Measurements from ENCODE around the gene SENP8.
"Not testable (repeated sequence)": the region's sequence is repeated elsewhere in the genome, so short reads cannot be mapped to it uniquely, and the experiment has no call there.

SENP8 gene

DNA sequence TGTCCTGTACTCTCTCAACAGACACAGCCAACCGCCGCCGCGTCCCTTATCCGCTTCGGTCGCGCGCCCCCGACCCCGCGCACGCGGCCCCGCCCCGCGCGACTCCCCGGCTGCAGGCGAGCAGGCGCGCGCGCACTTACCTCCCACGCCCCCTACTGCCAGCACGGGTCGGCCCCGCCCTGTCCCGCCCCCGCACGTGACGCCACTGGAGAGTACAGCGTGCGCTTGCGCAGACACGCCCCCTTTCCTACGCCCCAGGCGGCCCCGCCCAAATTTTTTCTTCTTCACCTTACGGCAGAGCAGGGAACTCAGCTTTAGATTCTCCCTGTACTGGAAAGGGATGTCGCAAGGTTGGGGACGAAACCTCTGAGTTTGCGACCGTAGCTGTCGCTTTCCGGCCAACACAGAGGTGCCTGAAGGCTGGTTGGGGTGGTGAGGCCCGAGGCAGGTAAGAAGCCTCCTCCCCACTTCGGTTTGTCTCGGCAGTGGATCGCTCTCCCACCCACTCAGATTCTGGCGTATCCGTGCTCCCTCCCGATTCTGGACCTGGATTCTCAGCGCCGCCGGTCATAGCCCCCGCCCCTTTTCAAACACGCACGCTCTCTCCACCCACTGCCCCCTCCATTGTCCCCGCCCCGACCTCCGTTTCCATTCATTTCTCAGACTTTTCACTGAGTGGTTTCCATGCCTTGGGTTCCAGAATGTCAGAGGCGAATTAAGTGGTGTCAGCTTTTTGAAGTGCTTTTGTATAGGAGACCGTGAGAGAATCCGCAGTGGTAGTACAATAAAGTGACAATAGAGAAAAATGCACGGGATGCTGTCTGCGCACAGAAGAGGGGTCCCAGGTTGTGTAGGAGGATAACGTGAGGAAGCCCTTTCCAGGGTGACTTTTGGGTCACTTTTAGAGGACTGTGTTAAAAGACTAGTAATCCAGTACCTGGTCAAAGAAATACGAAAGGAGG lies at the start of gene SENP8, which contains the start of gene MYO9A:
Gene SENP8 (plus strand): TSS at position 387 of the 962 bp plus-strand sequence. CDS start 21,221 bp downstream, outside the sequence.
Gene MYO9A (minus strand): TSS at position 134 of the 962 bp plus-strand sequence. CDS start 71,587 bp downstream, outside the sequence.
- DNase-seq (ENCODE audit: low read depth in 2 of 2), result peak; percentile 98 to 99

DNA sequence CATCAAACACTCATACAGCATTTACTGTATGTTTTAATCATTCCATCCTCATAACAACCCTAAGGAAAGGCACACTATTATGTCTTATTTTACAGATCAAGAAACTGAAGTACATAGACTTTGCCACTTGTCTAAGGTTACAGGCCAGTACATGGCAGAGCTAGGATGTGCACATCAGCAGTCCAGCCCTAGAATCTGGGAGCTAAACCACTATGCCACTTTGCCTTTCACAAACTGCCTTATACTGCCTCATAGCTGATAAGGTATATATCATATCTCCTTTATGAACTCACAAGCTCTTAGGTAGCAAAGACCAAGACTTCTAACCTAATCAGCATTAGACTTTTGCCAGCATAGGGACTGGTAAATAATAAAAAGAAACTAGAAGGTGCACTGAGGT lies 49.3 kb upstream of the SENP8 start:
- DNase-seq (ENCODE audit: low read depth in 2 of 2), result no peak

DNA sequence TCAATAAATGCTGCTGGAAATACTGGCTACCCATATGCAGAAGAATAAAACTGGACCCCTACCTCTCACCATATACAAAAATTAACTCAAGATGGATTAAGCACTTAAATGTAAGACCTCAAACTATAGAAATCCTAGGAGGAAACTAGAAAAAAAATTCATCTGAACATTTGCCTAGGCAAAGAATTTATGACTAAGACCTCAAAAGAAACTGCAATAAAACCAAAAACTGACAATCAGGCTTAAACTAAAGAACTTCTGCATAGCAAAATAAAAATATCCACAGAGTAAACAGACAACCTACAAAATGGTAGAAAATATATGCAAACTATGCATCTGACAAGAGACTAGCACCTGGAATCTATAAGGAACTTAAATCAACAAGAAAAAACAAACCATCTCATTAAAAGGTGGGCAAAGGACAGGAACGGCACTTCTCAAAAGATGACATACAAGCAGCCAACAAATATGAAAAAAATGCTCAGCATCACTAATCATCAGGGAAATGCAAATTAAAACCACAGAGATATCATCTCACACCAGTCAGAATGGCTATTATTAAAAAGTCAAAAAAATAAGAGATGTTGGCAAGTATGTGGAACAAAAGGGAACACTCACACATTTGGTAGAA lies 47.3 kb upstream of the SENP8 start:
- no peak for DNase-seq (ENCODE audit: low read depth in 2 of 2)

DNA sequence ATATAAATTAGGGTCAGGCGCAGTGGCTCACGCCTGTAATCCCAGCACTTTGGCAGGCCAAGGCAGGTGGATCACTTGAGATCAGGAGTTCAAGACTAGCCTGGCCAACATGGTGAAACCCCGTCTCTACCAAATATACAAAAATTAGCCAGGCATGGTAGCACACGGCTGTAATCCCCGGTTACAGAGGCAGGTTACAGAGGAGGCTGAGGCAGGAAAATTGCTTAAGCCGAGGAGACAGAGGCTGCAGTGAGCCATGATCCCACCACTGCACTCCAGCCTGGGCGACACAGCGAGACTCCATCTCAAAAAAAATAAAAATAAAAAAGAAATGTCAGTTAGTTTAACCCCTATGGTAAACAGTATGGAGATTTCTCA lies 46.8 kb upstream of the SENP8 start:
- DNase-seq (ENCODE audit: low read depth in 2 of 2), result not testable (repeated sequence)

DNA sequence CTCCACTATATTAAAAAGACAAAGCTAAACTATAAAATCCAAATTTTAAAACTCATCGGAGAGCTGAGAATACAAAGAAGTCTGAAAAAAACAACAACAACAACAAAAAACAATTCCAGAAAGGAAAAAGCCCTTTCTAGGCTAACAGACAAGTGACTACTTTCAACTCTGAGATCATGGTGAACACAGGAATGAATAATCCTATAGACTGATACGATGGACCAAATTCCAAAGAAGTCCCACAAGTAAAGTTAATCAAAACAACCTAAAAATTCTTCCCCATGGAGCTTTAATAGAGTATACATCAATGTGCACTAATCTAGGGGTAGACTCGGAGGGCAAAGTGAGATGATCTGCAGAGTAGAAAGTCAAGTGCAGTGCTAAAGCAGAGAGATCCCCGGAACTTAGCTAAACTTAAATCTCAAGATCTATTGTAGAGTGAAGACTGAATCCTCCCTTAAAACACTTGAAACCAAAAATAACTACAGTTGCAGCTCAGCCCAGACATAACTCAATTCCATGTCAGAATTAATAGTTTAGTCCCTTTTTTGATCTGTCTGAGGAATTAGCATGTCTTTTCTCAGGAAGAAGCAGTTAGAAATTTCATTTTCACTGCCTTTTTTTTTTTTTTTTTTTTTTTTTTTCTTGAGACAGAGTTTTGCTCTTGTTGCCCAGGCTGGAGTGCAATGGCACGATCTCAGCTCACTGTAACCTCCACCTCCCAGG lies 43.7 kb upstream of the SENP8 start:
- DNase-seq (ENCODE audit: low read depth in 2 of 2), result no peak

DNA sequence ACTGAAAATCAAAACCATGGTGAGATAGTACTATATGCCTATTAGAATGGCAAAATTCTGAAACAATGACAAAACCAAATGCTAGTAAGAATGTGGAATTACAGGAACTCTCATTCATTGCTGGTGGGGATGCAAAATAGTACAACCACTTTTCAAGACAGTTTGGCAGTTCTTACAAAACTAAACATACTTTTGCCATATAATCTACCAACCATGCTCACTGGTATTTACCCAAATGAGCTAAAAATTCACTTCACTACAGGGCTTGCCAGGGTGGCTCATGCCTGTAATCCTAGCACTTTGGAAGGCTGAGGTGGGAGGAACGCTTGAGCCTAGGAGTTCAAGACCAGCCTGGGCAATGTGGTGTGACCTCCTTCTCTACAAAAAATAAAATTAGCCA lies 40.3 kb upstream of the SENP8 start:
- DNase-seq (ENCODE audit: low read depth in 2 of 2), result no peak

DNA sequence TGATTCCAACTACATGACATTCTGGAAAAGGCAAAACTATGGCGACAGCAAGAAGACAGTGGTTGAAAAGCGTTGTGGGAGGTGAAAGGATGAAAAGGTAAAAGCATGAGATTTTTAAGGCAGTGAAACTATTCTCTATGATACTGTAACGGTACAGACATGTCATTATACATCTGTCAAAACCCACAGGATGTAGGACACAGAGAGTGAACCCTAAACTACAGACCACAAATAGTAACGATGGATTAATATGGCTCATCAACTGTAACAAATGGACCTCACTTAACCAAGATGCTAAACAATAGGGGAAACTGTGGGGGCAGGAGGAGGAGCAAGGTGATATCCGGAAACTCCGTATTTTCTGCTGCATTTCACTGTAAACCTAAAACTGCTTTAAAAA lies 39.3 kb upstream of the SENP8 start:
- no peak for DNase-seq (ENCODE audit: low read depth in 2 of 2)

DNA sequence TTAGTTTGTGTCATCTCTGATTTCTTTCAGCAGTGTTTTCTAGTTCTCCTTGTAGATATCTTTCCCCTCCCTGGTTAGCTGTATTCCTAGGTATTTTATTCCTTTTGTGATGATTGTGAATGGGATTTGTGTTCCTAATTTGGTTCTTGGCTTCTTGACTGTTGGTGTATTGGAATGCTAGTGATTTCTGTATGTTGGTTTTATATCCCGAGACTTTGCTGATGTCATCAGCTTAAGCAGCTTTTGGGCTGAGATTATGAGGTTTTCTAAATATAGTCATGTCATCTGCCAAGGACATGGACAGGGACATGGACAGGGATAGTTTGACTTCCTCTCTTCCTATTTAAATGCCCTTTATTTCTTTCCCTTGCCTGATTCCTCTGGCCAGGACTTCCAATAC lies 36.0 kb upstream of the SENP8 start:
- DNase-seq (ENCODE audit: low read depth in 2 of 2), result no peak

DNA sequence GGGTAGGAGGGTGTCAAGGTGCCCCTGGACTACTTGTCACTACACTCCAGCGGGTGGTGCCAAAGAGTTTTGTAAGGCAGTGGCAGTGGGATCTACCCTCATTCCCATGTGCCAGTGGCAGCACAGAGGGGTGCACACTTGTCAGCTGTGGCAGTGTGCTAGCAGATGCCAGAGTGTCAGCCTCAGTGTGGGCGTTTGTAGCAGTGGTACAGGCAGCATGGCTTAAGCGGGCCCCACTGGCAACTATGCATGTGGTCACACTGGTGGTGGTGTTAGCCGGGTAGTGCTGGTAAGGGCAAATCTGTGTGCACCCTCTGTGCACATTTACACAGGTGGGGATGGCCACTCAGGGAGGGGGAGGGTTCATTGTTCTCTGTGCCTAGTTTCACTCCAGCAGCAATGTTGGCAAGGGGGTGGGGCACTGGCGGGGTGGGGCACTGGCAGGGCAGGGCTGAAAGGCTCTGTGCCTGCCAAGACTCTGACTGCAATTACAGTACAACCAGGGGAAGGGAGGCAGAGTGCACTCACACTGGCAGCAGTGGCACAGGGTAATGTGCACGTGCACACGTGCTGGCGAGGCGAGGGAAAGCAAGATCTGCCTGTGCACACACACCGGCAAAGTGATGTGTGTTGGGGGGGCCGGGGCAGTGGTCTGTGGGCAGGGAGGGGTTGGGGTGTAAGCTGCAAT lies 32.0 kb upstream of the SENP8 start:
- DNase-seq (ENCODE audit: low read depth in 2 of 2), result no peak

DNA sequence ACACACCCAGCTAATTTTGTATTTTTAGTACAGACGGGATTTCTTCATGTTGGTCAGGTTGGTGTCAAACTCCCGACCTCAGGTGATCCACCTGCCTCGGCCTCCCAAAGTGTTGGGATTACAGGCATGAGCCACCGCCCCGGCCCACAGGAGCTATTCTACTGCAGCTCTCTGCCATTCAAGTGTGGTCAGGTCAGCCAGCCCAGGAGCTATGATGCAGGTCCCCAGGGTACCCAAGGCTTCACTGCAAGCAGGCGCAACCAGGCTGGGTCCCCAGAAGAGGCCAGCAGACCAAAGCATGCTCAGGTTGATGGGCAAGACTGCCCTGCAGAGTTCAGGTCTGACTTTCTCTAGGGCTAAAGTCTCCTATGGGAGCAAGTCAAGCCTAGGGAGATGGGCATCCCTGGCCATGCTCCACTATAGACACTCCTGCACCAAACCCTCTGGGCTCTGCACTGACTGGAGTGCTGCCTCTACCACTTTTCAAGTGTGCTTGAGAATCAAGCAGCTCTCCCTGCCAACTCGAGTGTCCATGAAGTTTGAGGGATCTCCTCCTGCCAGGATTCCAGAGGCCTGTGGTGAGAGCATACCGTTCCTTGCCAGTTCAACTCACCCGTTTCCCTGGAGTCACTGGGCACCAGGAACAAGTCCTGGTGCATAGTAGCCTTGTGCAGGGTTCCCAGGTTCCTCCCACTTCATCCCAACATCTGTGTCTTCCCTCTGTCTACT lies 31.1 kb upstream of the SENP8 start:
- no peak for DNase-seq (ENCODE audit: low read depth in 2 of 2)

DNA sequence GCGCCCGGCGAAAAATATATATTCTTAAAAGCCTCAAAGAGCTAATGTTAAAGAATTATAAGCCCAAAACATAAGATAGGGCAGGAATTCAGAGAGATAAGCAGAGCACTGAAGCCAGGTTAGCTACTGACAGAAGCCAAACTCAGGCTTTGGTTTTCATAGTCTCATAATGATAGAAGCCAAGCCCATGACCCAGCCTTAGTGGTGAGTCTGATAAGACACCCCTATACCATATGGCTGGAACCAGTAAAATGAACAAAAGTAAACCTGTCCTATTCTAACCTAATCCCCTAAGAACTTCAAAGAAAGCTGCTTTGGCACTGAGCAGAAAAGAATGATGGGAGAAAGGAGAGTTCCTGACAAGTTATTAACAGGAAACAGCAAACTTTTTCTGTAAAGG lies 26.2 kb upstream of the SENP8 start:
- no peak for DNase-seq (ENCODE audit: low read depth in 2 of 2)

DNA sequence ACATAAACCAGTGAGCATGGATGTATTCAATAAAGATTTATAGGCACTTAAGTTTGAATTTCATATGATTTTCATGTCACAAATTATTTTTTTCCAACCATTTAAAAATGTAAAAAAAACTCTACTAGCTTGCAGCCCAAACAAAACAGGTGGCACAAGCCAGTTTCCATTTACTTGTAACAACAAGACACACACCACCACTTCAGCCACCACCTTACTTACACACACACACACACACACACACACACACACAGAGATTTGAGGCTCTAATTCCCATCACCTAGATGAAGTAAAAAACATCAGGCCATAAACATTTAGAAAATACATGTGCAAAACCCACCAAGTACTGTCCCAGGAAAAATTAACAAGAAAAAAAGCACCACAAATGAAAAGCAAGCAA lies 25.5 kb upstream of the SENP8 start:
- DNase-seq (ENCODE audit: low read depth in 2 of 2), result no peak

DNA sequence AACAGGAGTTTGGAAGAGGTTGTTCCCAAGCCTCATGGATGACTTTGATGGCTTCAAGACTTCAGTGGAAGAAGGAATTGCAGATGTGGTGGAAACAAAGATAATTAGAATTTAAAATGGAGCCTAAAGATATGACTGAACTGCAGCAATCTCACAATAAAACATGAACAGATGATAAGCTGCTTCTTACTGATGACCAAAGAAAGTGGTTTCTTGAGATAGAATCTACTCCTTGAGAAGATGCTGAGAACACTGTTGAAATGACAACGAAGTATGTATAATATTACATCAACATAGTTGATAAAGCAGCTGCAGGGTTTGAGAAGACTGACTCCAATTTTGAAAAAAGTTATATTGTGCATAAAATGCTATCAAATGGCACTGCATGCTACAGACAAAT lies 21.4 kb upstream of the SENP8 start:
- DNase-seq (ENCODE audit: low read depth in 2 of 2), result no peak

DNA sequence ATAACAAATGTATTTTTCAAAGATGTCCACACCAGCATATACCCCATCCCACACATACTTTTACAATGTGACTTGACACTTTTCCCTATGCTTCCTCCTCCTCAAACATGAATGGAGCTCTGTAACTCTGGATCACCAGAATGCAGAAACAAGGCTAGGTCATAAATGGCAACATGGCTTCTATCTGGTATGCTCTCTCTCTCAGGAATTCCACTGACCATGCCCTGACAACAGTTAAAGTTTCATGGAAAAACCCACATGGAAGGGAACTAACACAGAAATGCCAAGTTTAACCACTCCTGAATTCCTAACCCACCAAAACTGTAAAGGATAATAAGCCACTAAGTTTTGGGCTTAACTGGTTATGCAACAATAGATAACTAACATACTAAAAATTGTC lies 20.2 kb upstream of the SENP8 start:
- DNase-seq (ENCODE audit: low read depth in 2 of 2), result no peak

DNA sequence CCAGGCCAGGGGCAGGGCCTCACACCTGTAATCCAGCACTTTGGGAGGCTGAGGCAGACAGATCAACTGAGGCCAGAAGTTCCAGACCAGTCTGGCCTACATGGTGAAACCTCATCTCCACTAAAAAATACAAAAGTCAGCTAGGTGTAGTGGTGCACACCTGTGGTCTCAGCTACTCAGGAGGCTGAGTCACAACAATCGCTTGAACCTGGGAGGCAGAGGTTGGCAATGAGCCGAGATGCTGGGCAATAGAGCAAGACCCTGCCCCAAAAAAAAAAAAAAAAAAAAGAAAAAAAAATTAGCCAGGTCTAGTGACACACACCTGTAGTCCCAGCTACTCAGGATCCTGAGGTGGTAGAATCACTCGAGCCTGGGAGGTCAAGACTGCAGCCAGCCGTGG lies 19.0 kb upstream of the SENP8 start:
- DNase-seq (ENCODE audit: low read depth in 2 of 2), result no peak

DNA sequence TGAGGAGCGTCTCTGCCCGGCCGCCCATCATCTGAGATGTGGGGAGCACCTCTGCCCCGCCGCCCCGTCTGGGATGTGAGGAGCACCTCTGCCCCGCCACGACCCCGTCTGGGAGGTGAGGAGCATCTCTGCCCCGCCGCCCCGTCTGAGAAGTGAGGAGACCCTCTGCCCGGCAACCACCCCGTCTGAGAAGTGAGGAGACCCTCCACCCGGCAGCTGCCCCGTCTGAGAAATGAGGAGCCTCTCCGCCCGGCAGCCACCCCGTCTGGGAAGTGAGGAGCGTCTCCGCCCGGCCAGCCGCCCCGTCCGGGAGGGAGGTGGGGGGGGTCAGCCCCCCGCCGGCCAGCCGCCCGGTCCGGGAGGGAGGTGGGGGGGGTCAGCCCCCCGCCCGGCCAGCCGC lies 17.7 kb upstream of the SENP8 start:
- not testable (repeated sequence) for DNase-seq (ENCODE audit: low read depth in 2 of 2)

DNA sequence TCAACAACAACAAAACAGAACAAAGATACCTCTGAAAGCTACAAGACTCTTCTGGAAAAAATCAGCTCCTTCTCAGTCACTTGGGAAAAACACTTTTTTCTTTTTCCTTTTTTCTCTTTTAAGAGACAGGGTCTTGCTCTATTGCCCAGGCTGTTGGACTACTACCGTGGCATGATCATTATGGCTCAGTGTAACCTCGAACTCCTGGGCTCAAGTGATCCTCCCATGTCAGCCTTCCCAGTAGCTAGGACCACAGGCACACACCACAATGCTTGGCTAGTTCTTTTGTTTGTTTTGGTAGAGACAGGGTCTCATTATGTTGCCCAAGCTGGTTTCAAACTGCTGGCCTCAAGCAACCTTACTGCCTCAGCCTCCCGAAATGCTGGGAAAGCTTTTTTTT lies 13.1 kb upstream of the SENP8 start:
- no peak for DNase-seq (ENCODE audit: low read depth in 2 of 2)

DNA sequence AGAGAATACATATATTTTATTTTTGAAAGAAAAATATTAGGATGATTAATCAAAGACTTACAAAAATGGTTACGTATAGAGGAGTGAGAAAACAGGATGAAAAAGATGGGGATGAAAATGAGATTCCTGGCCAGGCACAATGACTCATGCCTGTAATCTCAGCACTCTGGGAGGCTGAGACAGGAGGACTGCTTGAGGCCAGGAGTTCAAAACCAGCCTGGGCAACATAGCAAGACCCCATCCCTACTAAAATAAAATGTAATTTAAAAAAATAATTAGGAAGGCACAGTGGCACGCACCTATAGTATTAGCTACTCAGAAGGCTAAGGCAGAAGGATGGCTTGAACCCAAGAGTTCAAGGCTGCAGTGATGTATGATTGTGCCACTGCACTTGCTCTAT lies 12.1 kb upstream of the SENP8 start:
- DNase-seq (ENCODE audit: low read depth in 2 of 2), result no peak

DNA sequence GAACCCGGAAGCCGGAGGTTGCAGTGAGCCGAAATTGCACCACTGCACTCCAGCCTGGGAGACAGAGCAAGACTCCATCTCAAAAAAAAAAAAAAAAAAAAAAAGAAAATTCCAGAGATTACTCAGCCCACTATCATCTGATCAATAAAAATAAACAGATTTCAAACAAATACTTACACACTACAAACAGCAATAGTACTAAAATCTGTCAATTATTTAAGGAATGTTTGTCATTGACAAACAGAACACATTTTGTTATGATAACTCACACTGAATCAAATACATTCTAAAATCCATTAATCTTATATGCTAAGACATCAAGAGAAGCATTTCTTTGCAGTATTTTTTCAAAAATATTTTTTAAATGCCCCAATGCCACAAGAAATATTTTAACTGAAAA lies 7.8 kb upstream of the SENP8 start:
- no peak for DNase-seq (ENCODE audit: low read depth in 2 of 2)

DNA sequence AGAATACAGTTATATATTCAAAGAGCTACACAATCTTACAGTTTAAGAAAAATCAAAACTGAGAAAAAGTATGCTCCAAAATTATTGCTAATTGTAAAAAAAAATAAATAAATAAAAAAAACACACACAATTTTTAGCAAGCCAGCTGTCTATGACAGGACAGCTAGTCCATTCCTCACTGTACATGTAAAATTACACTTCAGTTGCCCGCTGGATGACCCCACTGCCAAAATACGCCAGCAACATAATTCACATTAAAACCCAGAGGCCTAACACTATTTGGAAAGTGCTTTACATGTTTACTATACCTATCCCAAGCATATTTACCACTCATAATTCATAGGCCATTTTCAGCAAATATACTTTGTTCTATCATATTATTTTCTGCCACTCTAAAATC lies 6.1 kb upstream of the SENP8 start:
- no peak for DNase-seq (ENCODE audit: low read depth in 2 of 2)

DNA sequence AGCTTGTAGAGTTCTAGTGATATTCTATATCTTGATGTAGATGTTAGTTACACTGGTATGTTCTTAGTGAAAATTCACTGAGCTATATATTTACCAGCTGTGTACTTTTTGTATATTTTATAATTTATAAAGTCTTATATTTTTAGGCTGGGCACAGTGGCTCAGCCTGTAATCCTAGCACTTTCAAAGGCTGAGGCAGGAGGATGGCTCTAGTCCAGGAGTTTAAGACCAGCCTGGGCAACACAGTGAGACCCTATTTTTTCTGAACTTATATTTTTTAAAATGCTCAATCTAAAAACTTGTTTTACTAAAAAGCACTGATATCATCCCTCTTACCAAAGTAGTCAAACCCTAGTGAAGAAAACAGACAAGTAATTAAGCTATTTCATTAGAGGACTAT lies 5.4 kb upstream of the SENP8 start:
- DNase-seq (ENCODE audit: low read depth in 2 of 2), result no peak
